ENCODE data around the gene HK1.

DNA sequence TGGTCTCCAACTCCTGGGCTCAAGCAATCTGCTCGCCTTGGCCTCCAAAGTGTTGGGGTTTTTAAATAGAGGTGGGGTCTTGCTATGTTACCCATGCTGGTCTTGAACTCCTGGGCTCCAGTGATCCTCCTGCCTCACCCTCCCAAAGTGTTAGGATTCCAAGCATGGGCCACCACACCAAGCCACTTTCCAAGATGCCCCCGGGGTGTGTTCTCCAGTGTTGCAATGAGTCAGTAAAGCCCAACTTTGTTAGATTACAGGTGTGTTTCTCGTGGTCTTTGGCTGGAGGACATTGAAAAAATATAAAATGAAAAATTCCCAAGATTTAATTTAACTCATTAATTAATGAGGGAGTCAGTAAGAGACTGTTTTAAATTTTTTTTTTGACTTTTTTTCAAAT is 109.2 kb downstream of the HK1 start:
- TF ChIP-seq, protein P1, sequence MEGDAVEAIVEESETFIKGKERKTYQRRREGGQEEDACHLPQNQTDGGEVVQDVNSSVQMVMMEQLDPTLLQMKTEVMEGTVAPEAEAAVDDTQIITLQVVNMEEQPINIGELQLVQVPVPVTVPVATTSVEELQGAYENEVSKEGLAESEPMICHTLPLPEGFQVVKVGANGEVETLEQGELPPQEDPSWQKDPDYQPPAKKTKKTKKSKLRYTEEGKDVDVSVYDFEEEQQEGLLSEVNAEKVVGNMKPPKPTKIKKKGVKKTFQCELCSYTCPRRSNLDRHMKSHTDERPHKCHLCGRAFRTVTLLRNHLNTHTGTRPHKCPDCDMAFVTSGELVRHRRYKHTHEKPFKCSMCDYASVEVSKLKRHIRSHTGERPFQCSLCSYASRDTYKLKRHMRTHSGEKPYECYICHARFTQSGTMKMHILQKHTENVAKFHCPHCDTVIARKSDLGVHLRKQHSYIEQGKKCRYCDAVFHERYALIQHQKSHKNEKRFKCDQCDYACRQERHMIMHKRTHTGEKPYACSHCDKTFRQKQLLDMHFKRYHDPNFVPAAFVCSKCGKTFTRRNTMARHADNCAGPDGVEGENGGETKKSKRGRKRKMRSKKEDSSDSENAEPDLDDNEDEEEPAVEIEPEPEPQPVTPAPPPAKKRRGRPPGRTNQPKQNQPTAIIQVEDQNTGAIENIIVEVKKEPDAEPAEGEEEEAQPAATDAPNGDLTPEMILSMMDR (IDR thresholded peaks at IDR 0.05), result no peak
- TF ChIP-seq POLR2A (IDR thresholded peaks at IDR 0.05), result no peak
- TF ChIP-seq POLR2AphosphoS5 (IDR thresholded peaks at IDR 0.05), result no peak

All from breast epithelium (tissue), 3 donors.